ENCODE data around the gene KDM2B.
A peak's percentile ranks its signal among the peaks of the same experiment; 100 is the strongest.
"Not testable (repeated sequence)": the region's sequence is repeated elsewhere in the genome, so short reads cannot be mapped to it uniquely, and the experiment has no call there.

Gene KDM2B

DNA sequence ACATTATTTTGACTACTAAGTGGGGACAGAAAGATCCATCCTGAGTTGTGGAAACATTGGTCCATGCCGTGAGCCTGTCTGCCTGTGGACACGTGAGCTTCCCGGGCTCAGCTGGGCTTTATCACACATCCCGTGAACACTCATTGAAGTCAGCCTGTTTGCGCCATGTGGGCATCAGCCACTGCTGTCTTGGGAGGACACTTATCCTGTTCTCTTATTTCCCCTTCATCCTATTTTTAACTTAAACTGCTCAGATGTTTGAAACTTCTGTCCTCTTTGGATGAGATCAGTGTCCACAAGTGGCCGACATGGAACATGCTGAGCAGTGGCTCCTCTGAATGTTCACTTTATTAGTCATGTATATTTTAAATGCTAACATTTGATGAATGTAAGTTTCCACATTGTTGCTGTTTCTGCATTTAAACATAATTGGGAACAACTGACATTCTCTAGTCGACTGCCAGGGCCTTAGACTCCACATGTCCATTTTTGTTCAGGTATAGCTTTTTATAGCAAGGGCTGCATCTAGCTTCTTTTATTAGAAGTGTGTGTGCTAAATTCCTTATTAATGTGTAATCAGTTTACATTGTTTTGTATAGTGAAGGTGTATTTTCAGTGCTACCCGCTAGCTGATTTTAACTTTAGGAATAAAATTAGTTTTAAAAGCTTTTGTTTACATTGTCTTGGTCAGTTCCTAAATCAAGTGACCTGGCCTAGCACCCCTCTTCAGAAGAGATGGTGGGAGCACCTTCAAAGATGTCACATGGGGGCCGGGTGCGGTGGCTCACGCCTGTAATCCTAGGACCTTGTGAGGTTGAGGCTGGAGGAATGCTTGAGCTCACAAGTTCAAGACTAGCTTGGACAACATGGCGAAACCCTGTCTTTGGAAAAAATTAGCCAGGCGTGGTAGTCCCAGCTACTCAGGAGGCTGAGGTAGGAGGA lies 156.9 kb downstream of the KDM2B start:
- no peak for DNase-seq

GRCh38 chr12:121423253-121423652 lies 157.6 kb downstream of the KDM2B start:
- no peak for DNase-seq

DNA sequence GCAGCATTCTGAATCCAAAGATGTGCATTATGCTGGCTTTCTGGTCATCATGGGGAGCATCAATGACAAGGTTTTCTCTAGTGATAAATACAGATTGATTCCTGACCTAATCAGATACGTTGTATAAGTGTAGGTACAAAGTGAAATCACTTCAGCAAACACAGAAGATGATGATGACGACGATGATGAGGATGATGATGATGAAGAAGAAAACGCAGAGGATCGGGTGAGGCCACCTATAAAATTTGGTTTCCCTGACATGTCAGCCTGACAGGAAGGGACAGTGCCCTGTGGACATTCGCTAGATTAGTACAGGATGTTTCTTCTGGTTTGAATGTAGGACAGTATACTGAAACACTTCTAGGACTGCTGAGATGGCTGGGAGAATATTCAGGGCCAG lies 160.7 kb downstream of the KDM2B start:
- no peak for DNase-seq

DNA sequence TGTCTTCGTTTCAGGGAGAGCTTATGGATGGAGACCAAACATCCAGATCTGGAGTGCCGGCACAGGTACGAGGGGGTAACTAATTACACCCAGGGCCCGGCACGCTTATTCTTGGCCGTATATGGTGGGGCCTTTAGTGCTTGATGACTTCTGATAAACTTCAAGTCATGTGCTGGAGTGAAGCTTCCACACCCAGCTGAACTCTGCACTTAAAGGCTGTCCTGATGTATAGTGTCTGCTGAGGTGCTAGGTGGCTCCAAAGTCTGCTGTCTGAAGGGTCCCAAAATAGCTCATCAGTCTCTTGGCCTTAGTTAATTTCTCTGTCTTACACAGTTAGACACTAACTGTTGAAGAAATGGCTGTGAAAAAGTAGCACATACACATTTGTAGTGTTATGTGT lies 163.0 kb downstream of the KDM2B start:
- no peak for DNase-seq

GRCh38 chr12:121413917-121414316 lies 166.9 kb downstream of the KDM2B start:
- DNase-seq, result no peak

DNA sequence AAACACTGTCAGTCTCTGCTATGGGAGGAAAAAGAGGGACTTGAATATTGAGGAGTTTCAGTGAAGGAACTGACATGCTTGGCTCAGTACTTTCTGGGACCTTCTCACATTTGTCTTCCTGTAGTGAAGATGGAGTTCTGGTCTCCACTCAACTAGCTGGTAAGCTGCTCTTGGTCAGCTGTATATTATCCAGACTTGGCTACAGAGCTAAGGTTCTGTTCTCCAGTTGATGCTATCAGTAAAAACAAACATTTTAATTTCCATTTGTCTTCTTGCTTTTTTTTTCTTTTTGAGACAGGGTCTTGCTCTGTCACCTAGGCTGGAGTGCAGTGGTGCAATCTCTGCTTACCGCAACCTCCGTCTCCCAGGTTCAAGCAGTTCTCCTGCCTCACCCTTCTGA lies 175.6 kb downstream of the KDM2B start:
- DNase-seq, result no peak

GRCh38 chr12:121404734-121405133 lies 176.1 kb downstream of the KDM2B start:
- no peak for DNase-seq

DNA sequence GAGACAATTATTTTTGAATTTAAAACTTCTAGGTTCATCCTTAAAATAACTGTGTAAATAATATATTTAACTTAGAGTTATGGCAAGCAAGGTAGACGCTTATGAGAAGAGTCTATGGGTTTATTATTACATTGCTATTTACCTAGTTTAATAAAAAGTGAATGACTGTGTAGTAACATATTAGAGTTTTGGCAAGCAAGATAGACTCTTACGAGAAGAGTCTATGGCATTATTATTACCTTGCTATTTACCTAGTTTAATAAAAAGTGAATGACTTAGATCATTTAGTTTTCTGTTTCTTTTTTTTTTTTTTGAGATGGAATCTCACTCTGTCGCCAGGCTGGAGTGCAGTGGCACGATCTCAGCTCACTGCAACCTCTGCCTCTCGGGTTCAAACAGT lies 177.1 kb downstream of the KDM2B start:
- DNase-seq, result no peak

- peak; percentile 92 for DNase-seq
Observed at GRCh38 chr12:121400332-121401139, 180.3 kb downstream of the KDM2B start.

GRCh38 chr12:121399391-121400331 lies 181.2 kb downstream of the KDM2B start, which contains the start of gene RNF34:
RNF34 (plus strand) TSS chr12:121400118; CDS start chr12:121400213, 95 bp downstream.
- peak; percentile 100 for DNase-seq

DNA sequence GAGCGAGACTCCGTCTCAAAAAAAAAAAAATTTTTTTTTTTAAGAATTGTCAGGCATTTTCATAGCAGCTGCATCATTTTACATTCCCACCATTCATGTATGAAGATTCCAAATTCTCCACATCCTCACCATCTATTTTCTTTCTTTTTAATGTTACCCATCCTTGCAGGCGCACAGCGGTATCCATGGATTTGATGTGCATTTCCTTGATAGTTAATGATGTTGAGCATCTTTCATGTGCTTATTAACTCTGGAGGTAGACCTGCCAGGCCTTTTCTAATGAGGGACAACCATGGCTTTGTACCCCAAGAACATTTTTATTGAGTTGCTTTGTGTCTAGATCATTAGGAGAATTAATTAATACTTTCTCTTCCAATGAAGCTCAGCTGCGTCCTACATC lies 182.5 kb downstream of the KDM2B start:
- DNase-seq, result no peak

- no peak for DNase-seq
Observed at GRCh38 chr12:121397521-121397920, 183.3 kb downstream of the KDM2B start.

DNA sequence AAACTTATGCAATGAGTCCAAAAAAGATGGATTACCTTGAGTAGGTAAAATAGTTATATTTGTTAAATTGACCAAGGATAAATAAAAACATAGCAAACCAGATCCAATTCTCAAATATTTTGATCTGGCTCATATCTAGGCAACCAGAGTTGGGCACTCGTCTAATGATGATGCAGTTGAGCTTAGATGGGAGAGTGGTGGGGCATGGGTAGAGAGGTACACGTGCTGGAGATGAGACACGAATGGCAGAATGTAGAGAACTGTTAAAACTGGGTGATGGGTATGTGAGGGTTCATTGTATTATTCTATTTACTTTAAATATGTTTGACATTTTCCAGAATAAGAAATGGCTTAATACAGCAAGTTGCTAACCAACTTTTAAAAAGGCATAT lies 188.5 kb downstream of the KDM2B start:
- peak; percentile 26 for DNase-seq

- DNase-seq, result peak; percentile 84
Observed at GRCh38 chr12:121391619-121392324, 189.1 kb downstream of the KDM2B start.

DNA sequence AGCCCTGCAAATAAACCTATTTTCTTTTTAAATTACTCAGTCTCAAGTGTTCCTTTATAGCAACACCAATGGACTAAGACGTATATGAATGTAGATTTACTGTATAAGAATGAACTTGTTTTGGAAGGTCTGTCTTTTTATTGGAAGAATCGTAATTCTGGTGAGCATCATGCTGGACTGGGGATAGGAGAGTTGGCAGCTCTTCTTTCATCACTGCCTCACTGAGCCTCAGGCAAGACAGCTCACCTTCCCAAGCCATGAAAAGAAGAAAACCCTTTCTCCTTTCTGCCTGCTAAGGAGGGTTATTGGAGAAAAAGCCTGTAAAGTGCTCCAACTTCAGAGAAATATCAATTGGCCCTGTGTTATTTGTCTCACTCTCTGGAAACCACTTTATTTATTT lies 190.0 kb downstream of the KDM2B start:
- no peak for DNase-seq

DNA sequence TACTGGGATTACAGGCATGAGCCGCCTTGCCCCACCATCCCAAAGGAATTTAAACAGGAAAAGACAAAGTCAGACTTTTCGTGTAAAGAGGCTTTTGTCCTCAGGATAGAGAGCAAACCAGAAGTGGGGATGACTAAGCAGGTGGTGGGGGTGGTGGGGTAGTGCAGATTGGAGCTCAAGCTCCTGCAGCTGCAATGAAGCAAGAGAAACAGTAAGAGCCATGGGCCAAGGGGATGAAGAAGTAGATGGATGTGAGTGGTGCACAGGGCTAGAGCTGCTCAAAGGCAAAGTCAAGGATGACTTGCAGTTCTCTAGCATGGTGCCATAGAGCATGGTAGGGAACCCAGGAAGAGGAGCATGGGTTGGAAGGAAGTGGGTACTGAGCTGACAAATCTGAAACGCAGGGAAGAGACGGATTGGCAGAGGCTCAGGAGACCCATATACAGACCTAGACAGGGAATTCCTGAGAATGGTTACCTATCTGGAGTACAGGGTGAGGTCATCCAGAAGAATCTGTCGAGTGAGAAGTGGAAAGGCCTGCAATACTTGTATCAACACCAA lies 192.3 kb downstream of the KDM2B start:
- peak; percentile 27 for DNase-seq

GRCh38 chr12:121384891-121385290 lies 195.9 kb downstream of the KDM2B start:
- DNase-seq, result not testable (repeated sequence)

DNA sequence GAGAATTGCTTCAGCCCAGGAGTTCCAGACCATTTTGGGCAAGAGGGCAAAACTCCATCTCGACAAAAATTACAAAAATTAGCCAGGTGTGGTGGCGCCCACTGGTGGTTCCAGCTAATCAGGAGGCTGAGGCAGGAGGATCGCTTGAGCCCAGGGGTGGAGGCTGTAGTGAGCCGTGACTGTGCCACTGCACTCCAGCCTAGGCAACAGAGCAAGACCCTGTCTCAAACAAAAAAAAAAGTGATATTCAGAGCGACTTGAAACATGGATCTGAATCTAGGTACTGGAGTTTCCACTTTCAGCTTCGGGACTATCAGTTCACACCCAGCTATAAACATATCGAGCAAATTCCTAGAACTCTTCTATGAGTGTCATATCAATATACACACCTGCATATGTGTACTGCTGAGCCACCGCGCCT lies 197.2 kb downstream of the KDM2B start:
- DNase-seq, result no peak

- DNase-seq, result no peak
Observed at GRCh38 chr12:121379945-121380344, 200.9 kb downstream of the KDM2B start.
